Activated CD4-positive, alpha-beta T cell treated with anti-CD3 and anti-CD28 coated beads, Interleukin-2, amount 50 U/mL, for 48 hours (primary cell): ENCODE measurements around the gene BBS9.
"Not testable (repeated sequence)": the region's sequence is repeated elsewhere in the genome, so short reads cannot be mapped to it uniquely, and the experiment has no call there.

ENCODE experiments used
- DNase-seq, 2 experiments: peaks; one replicate each; pipeline ENCODE4 v3.0.0-alpha.2; 2020

Gene BBS9

DNA sequence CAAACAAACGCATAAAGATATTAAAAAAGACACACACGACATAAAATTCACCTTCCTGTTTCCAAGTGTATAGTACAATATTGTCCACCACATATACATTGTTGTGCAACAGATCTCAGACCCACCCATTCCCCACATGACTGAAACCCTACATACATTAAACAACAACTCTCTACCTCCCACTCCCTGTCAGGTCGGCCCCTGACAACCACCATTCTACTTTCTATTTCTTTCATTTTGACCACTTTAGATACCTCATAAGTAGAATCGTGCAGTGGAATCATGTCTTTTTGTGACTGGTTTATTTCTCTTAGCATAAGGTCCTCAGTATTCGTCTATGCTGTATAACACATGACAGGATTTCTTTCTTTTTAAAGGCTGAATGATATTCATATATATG lies 320.5 kb downstream of the BBS9 start:
- no peak for DNase-seq

DNA sequence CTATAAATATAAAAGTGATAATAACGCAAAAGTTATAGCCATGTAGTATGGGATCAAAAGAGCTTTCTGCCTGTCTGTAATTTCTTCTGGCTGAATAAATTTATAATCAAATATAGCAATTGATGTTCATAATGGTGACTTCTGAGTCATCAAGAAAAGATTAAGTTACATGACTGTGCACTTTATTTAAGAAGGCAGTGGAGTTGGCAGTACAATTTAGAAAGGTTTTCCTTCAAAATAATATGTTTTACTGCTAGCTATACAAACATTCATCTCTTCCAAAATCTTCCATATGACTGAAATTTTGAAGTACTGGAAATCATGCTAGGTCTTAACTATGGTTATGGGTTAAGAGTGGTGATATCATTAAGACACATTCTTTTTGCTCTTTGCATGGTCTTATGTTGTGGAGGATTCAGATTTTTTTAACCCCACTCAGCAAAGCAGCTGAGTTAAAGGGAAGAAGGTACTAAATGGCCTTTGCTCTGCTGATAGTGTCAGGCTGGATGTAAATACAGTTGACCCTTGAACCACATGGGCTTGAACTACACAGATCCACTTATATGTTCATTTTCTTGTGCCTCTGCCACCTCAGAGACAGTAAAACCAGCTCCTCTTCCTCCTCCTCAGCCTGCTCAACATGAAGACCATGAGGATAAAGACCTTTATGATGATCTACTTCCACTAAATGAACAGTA lies 323.6 kb downstream of the BBS9 start:
- DNase-seq = no peak

DNA sequence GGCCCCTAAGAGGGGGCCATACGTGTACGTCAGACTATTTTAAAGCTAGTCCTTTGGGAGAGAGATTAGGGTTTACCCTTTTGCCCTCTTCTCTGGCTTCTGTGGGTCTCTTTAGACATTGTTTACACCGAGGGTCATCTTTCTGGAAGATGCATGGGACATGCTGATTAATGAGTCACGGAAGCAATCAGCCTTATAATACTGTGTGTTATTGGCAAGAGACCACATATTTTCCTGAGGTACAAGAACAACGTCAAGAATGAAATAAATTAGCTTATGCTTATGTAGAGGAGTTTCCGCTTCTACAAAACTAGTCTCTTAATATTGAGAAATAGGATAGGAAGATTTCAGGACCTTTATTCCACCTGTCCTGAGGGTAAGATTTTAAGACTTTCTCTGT lies 327.7 kb downstream of the BBS9 start:
- DNase-seq = no peak

DNA sequence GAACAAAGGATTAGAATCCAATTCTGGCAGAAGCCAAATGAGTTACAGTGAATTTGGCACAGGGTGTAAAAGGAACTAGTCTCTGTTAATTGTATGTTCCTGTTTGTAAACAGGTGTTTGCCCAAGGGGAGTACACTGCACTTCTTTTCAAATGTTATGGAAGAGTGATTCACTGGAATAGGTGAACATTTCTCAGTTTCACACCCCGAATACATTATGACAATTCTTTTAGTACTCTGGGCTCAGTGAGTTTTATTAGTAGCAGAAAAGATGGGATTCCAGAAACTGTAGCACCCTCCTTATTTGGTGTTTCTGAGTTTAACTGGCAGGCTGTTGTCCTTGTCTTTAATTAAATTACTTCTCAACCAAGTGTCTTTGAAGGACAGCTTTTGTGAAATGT lies 329.2 kb downstream of the BBS9 start:
- no peak for DNase-seq

DNA sequence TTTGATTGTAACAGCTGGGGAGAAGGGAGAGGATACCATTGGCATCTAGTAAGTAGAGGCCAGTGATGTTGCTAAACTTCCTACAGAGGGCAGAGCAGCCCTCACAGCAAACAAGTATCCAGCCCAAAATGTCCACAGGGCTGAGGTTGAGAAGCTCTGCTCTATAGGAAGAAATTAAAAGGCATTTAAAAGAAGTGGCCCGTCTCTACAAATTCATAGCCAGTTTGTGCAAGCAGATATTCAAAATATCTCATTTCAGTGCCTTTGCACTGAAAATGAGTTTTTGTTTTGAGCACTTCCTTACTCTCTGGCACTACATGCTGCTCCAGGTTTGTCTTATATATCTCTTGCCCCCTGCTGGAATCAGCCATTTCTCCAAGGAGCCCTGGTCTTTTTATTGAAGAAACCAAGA lies 330.0 kb downstream of the BBS9 start:
- DNase-seq = no peak

DNA sequence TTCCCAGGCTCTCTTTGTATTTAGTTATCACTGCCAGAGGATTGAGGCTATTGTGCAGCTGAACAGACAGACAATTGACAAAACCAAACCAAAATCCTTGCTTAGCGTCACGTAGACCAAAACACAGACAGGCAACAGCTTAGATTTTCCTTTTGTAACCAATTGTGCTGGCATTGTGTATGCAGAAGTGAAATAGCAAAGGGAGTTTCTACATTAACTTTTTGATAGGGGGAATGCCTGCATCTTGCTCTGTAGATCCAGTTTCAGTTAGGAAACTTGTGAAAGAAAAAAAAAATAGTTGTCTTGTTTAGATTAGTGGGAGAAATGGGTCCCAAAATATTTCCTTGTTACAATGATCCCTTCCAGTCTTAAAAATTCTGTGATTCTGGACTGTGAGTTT lies 333.8 kb downstream of the BBS9 start:
- DNase-seq = no peak

DNA sequence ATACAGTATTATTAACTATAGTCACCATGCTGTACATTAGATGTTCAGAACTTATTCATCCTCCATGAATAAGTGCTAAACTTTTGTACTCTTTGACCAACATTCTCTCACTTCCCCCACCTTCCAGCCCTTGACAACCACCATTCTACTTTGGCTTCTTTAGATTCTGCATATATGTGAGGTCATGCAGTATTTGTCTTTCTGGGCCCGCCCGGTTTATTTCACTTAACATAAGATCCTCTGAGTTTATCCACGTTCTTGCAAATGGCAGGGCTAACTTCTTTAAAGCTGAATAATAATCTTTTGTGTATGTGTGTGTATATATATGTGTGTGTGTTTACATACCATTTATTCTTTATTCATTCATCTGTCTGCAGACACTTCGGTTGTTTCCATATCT lies 336.8 kb downstream of the BBS9 start:
- DNase-seq = no peak

DNA sequence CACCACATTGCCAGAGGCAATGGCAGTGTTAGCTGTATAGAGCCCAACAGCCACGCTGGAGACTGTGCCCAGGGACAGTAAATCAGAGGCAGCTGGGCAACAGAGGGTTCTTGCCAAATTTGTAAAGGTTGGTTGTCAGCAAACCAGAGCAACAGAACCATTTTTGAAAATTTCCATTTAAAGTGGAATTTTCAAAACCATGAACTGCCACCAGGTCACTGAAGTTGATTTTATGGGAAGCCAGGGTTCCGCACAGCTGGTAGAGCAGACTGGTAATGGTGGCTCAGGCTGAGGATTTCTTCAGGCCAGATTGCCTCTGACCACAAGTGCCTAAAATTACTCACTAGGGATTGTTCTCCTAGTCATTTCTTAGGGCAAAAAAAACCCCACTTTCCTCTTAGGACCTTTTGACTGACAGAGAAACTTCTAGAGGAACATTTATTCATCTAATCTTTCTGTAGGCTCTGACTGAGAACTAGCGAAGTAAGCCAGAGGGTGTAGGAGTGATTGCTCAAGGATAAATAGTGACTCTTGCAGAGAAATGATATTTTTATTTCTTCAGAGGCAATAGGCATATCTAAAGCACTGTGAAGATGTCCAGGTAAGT lies 342.4 kb downstream of the BBS9 start:
- no peak for DNase-seq

DNA sequence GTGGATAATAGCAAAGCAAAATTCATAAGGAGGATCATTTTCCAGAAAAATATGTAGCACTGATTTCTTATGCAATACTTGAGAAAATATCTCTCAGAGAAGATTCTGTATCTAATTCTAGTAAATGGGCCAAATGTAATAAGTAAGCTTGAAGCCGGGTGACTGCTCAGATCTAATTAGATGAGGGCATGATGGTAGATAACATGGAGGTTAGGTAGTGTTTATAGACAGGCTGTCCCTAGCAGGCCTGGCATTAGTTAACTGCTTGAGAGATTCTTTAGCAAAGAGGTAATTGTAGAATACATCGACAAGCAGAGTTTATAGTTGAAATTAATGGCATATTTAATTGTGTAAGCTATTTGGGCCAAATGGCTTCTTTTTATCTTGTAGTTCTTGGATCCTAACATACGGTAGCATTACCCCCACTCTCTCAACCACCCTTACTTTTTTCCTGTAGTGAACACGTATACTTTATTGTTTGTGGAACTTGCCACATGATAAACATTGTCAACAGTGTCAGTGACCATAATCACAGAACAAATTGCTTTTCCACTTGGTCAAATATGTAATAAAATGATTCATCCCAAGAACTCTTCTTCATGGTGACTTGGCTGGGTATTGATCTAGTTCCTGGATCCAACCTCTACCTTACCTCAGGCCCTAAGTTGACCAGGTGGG lies 343.1 kb downstream of the BBS9 start:
- no peak for DNase-seq

DNA sequence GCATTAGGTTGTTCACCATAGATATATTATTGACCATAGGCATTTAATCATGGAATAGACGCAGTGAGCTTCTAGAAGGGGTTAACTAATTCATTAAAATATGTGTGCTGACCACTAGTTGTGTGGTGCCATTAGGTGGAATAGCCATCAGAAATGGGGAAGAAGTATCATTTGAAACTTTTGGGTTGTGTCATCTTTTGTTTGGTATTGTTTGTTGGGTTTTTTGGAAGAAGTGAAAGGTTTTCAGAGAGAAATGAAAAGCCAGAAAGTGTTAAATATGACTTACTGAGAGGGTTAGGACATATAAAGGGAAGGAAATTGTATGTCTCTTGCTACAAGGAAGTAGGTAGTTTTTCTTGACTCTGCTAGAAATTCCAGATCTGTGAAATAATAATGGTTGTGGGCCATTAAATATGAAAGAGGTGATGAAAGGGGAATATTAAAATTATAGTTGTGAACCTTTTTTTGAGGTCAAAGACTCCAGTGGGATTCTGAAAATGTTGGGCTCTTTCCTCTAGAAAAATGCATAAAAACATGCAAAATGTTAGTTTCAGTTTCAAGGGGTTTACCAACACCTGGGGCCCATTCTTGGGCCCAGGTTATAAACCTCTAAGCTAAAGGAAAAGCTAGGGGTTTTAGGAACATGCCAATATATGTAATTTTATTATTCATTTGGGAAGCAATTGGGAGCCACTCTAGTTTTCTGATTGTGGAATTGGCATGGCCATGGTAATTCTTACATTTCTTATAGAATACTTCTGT lies 348.5 kb downstream of the BBS9 start:
- no peak for DNase-seq

DNA sequence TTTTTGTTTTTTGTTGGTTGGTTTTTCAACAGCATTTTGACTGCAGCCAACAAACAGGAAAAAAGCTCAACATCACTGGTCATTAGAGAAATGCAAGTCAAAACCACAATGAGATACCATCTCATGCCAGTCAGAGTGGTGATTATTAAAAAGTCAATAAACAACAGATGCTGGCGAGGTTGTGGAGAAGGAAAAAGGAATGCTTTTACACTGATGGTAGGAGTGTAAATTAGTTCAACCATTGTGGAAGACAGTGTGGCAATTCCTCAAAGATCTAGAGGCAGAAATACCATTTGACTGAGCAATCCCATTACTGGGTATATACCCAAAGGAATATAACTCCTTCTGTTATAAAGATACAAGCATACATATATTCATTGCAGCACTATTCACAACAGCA lies 355.1 kb downstream of the BBS9 start:
- not testable (repeated sequence) for DNase-seq

DNA sequence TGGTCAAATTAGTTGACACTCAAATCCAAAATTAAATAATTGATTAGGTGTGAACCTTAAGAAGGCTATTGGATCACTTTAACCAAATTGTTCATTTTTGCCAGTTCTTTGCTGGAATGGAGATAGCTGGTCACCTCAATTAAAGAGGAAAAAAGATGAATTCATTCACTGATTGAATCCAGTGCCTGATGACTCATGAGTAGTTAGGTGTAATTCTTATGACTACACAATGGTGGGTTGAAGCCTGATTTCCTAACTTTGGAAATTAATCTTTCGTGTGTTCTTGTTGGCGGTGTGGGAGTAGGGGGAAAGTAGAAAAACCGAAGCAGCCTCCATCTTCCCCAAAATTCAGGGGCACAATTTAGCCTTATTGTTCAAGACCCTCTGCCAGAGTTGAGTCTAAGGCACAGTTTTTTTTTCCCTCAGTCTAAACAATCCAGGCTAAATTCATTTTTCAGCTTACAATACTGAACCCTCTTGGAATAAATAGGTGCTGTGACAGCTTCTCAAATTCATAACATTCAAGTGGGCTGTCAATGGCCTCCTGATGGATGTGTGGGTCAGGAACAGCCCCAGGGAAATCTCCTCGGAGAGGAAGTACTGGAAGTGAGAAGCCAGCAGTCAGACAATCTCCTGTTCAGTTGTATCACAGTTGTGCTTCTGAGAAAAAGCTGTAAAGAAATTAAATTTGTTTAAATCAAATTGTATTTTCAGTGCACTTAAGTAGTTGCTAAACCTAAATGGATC lies 356.6 kb downstream of the BBS9 start:
- no peak for DNase-seq

DNA sequence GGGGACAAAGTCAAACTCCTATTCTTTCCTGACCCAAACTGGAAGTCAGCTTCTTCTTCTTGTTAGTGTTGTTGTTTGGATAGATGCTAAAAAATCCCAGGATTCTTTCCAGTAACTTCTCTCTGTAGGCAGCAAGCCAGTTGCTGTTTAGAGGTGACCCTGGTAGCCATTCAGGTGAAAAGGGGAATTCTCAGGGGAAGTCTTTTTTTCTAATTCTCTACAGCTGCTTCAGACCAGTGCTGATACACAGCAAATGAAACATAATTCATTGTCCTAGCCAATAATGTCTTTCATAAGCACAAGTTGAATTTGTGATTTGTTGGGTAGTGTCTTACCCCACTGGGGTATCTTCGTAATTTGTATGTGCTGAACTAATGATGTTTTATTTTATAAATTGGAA lies 357.3 kb downstream of the BBS9 start:
- DNase-seq = no peak

DNA sequence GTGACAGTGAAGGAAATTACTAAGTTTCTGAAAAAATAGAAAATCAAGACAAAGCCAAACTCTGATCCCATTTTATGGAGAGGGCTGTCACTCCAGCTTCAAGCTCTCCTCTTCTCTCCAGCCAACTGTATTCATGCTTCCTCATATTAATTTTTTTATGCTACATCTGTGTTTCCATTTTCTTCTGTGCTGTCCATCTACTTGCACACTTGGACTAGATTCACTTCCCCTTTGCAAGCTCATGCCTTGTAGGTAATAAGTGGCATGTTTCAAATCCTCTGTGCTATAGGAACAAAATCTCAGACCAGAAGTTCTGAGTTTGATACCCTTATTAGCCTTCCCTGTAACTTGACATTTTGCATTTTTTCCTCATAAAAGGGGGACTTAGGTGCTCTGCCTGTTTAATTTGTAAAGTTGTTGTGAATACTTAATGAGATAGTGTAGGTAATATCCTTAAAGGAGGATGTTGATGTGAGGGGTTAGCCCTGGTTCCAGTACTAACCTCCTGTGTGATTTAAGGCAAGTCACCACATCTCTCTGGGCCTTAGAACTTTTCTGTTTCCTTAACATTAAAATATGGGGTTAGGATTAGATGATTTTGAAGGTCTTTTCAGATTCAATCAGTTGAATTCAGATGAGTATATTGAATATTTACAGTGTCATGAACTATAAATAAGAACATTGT lies 358.8 kb downstream of the BBS9 start:
- no peak for DNase-seq

DNA sequence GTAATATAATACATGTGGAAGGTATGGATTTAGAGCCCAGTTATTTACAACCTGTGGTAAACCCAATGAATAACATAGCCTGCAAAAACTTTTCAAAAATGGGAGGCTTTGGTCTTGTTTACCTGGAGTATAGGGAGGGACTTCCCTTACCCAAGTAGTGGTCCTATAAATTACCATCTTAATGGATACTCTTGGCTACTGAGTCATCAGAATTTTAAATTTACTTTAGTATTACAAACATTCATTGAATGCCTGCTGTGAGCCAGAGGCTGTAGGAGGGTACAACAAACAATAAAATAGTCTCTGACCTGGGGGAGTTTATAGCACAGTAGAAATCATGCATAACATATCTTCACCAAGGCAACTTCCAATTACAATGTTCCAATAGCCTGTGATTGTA lies 365.1 kb downstream of the BBS9 start:
- DNase-seq = no peak

DNA sequence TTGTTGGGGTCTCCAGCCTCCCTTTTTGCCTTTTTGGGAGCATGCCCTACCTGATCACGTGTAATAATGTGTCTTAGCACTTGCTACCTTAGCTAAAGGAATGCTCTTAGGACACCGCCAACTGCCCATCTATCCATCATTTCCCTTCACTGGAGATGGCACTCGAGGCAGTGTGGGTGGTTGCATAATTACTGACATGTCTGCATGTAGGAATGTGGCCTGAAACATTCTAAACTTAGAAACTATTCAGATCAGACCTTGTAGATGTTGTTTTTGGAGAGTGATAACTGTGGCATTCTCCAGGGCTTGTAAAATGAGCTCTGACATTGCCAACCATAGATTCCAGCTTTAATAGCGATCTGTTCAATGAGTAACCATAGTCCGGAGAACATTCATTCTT lies 365.8 kb downstream of the BBS9 start:
- DNase-seq = no peak

DNA sequence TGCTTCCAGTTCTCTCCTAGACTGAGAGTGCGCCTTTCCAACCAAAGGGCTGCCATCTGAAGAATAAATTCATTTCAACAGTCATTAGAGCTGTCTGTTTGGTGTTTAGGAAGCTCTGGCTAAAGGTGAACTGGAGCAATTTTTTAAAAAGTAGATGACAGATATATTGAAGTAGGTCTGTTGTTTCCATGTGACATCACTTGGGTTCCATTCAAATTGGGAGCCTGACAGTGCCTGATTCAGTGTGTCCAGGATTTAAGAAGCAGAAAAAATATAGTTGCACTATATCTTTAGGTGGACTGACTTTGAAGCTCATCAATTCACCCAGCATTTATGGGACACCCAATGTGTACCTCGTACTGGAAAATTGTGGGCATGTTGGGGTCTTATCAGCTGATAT lies 367.7 kb downstream of the BBS9 start:
- DNase-seq = no peak

DNA sequence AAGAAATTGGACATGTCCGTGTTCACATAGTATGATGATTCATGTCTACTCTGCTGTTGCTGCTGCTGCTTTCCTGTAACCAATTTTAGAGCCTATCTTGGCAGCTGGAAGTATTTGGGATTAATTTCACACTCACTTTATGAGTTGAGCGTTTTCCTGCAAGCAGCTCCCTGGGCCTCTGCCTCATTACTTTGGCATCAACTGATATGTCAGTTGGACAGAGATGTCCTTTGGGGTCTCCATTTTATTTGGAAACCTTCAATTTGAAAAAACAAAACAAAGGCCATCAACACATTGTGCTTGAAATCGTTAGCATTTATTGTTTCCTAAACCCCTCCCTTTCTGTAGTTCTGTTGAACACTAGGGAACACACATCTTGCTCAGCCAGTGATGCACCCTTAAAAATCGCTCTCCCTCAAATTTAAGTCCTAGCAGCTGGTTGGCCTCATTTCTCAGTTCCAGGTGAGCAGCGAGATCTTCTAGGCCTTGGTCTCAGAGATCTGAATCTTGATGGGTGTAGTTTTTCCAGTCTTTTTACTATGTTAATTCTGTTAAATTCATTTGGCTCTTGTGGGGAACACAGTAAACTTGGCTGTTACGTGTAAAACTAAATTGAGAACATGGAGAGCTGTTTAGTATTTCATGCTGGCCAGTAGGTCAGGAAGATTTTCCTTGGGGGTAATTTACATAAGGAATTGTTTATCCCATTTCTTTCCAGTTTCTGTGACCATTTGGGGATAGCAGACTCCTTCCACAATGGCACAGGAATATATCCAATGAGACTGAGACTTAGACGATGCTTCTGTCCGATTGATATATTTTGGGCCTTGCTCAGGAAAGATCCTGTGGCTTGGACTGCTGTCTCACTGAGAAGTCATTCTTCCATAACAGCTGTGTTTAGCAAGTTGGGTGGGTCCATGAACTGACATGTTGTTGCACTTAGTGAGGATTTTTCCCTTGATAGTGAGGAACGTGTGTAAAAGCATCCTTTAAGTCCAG lies 371.6 kb downstream of the BBS9 start:
- DNase-seq = no peak

DNA sequence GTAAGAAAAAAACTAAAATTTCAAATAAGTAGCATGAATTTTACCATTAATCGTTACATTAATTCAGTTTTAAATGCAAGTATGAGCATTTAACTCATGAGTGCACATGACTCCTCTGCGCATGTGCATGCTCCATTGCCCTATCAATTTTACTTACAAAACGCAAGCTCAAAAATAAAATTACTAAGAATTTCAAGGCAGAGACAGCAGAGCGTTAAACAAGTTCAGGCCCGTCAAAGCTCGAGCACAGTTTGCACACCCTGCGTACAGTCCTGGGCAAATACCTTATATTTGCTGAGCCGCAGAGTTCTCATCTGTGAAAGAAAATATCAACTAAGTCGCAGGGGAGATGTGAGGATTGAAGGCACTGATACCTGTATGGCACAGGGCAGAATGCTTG lies 373.6 kb downstream of the BBS9 start:
- DNase-seq = no peak

DNA sequence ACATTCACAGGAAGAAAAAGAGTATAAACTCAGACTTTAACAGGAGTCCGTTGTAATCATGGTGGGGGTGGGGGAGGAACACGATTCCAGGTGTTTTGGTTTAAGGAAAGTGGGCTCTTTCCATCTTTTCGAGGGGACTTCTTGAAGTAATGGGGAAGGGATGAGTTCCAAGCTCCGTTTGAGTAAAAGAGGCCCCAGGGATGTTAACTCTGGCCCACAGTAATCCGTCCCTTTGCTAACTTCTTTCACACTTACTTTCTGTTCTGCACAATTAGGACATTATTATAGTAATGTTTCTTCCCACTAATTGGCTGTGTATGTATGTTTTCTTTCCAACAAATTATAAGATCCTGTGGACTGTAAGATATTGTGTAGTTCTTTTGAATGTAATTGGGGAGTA lies 374.4 kb downstream of the BBS9 start:
- no peak for DNase-seq

DNA sequence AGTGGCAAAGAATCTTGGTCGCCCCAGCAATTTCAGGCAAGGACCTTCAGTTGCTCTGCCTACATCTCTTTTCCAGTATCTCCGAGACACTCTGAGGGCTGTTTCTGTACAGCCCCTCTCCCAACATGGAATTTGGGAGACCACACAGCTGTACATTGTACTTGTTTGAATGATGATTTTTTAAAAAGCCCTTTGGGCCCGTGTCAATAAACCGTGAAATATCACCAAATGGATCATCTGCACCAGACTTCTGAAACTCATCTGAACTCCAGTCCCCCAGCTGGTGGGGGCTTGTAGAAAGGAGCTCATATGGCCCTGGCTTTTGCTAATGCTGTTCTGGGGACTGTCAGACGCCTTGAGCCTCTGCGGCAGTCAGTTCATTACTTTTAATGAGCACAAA lies 374.9 kb downstream of the BBS9 start:
- DNase-seq = no peak
